Measurements from ENCODE around the gene CIB1. TPM values are rescaled to one million over a fixed set of nuclear protein-coding genes. Genes with fewer than 3 reads are reported as not detected.

Gene CIB1
- total RNA-seq, 1 experiment from 2014 or later, result 39.3 TPM

DNA sequence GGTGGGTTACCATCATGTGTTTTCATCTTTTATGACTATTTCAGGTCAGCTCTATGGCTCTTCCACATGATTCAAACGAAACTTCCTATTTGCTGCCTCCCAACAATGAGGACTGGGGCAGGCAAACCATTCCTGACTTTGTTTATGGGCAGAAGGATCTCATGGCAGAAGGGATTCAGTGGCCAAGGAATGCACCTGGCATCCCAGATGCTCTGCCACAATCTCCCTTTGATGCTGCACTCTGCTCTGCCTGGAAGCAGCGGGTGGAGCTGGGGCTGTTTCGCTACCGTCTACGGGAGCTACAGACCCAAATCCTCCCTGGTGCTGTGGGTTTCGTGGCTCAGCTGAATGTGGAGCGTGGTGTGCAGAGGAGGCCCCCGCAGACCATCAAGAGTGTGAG, 7.1 kb upstream of the CIB1 start:
- no peak for DNase-seq (ENCODE audit: low read depth)

GRCh38 chr15:90239371-90239770, 5.6 kb upstream of the CIB1 start:
- DNase-seq (ENCODE audit: low read depth), result no peak

- no peak for DNase-seq (ENCODE audit: low read depth)
These were observed 601 bp upstream of the CIB1 start, which contains the start of gene GDPGP1 for GRCh38 chr15:90234096-90234988. Gene GDPGP1 (plus strand): TSS chr15:90234209. CDS start chr15:90240909, 6,700 bp downstream.

DNA sequence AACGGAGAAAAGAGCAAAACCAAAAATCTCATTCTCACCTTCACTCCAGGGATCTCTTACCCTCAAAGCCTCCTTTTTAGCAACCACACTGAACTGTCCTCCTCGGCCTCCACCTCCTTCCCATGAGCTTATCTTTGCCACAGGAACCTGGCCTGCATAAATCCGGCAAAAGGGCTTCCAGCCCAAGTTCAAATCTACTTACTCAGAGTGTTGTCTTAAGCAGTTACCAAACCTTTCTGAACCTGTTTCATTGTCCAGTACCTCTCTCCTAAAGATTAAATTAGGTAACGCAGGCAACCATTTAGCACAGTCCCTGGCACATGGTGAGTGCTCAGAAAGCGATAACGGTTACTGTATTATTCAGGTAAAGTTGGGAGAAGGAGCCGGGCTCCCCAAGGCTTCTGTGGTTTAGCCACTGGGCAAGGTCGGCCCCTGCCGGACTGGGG, 777 bp downstream of the CIB1 start:
- DNase-seq (ENCODE audit: low read depth), result no peak

DNA sequence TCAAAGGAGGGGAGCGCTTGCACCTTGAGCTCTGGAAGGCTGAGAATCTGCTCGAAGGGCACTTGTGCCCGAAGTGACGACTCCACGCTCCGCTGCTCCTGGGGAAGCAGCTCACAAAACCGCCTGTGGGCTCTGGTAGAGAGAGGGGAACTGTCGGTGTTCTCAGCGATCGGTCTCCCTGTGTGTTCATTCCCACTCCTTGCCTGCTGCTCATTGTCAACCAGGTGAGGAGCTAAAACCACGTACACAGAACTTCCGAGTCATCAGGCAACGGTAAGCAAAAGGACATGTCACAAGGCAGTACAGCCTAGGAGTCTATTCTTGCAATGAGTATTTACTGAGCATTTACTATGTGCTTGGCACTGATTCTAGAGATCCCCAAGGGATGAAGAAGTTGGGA, 1.5 kb downstream of the CIB1 start:
- DNase-seq (ENCODE audit: low read depth), result no peak

DNA sequence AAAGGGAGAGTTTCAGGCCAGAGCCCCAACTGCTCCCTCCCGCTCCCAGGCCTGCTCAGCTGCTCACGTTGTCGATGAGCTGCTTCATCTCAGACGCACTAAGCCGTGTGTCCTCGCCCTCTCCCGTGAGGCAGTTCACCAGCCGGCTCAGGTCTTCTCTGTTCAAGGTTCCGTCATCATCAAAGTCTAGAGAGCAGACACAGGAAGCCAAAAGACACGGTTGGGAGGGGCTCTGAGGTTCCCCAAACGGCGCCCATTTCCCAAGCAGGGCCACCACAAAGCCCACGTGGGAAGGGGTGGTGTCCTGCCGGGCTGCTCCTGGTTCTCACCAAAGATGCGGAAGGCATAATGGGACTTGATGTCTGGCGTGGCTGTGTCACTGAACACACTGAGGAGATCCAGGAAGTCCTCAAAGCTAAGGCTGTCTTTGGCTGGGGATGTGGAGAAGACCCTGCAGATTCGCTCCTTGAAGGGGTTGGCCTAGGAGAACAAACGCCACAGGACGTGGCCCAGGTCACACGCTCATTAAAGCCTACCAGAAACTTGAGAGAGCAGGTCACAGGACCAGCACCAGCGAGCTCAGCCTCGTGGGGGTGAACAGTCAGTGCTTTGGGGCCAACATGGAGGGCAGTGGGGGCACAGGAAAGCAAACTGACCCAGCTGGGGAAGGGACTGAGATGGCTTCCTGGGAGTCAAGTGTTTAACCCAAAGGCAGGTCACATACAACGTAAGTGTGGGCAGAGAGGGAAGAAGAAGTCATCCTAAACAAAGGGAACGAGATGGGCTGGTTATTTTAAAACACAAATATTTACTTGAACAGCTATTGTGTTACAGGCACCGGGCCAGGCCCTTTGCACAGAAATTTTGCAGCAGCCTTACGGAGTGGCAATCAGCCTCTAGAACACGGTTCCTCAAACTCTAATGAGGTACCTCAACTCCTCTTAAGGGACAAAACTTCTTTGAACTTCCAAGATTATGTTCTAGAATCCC, 2.4 kb downstream of the CIB1 start:
- DNase-seq (ENCODE audit: low read depth), result no peak

DNA sequence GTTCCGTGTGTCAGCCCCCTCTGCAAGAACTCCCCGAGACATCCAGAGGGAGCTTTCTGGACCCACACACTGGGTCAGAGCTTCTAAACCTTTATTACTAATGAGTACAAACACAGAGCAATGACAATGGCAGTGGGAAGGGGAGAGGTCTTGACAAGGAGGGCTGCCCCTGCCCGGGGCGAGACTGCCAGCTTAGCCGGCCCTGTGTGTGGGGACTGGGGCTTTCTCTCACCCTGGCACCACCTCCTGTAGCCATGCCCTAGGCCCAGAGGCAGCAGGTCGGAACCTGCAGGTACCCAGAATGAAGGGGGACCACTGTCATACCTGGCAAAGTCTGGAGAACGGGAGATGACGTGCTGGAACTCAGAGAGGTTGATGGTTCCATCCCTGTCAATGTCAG, 3.1 kb downstream of the CIB1 start:
- no peak for DNase-seq (ENCODE audit: low read depth)

DNA sequence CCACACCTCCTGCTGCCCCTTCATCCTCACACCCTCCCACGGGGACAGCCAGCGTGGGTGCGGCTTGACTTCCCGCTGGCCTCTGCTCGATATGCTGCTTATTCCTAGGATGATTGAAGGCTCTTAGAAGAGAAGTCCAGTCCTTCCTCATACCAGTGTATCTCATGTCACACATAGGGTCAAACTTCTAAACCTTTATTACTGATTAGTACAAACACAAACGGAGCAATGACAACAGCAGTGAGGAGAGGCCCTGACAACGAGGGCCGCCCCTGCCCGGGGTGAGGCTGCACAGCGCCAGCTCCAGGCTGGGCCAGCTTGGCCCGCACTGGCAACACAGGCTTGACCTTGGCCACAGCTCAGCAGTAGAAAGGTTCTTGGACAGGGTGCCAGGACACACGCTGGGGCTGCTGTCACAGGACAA, 3.7 kb downstream of the CIB1 start:
- DNase-seq (ENCODE audit: low read depth), result no peak

DNA sequence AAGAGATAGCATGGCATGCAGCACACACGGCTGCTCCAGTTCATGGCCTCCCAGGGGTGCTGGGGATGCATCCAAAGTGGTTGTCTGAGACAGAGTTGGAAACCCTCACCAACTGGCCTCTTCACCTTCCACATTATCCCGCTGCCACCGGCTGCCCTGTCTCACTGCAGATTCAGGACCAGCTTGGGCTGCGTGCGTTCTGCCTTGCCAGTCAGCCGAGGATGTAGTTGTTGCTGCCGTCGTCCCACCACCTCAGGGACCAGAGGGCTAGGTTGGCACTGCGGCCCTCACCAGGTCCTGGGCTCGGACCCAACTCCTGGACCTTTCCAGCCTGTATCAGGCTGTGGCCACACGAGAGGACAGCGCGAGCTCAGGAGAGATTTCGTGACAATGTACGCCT, 4.8 kb downstream of the CIB1 start:
- DNase-seq (ENCODE audit: low read depth), result no peak

- no peak for DNase-seq (ENCODE audit: low read depth)
These were observed 5.6 kb downstream of the CIB1 start for GRCh38 chr15:90227816-90228772.

GRCh38 chr15:90227336-90227735, 6.4 kb downstream of the CIB1 start:
- DNase-seq (ENCODE audit: low read depth), result no peak

DNA sequence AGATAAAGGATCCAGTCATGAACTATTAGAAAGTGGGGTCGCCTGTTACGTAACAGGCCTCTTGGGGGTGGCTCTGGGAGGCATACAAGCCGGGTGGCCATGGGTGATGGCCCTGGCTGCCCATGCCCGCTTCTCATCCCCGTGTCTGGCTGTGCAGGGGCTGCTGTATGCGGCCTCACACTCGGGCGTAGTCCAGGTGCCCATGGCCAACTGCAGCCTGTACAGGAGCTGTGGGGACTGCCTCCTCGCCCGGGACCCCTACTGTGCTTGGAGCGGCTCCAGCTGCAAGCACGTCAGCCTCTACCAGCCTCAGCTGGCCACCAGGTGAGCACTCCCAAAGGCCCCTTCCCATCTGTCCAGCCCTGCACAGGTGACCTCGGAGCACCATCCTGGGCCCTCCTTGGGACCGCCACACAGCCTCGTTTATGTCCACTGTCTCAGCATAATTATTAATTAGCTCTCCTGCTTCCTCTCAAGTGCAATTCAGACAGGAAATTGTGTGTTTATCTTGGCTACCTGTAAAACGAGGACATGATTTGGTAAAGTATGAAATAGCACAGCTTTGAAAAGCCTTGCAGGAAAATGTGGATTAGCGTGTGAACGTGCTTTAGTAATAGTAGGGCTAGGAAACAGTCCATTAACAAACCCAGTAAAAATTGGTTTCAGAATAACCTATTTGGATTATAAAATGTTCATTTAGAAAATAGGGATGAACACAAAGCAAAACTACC, 8.1 kb downstream of the CIB1 start:
- no peak for DNase-seq (ENCODE audit: low read depth)

GRCh38 chr15:90225047-90225446, 8.7 kb downstream of the CIB1 start:
- DNase-seq (ENCODE audit: low read depth), result no peak

DNA sequence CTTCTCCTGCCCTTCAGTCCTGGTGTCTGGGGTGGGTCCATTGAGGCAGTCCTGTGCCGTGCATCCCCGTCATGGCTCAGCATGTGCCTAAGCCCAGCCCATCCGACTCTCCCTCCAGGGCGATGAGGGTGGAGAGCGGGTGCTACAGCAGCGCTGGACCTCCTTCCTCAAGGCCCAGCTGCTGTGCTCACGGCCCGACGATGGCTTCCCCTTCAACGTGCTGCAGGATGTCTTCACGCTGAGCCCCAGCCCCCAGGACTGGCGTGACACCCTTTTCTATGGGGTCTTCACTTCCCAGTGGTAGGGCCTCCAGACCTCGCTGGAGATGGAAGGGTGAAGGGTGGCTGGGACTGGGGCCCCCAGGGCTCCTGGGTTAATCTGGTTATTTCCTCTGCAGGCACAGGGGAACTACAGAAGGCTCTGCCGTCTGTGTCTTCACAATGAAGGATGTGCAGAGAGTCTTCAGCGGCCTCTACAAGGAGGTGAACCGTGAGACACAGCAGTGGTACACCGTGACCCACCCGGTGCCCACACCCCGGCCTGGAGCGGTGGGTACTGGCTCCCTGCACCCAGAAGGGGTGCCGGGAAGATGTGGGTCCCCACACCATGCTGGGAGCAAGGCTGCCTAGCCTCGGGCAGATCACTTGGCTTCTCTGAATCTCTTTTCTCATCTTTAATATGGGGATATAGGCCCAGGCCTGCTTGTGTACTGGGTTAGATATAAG, 10.1 kb downstream of the CIB1 start:
- DNase-seq (ENCODE audit: low read depth), result no peak

DNA sequence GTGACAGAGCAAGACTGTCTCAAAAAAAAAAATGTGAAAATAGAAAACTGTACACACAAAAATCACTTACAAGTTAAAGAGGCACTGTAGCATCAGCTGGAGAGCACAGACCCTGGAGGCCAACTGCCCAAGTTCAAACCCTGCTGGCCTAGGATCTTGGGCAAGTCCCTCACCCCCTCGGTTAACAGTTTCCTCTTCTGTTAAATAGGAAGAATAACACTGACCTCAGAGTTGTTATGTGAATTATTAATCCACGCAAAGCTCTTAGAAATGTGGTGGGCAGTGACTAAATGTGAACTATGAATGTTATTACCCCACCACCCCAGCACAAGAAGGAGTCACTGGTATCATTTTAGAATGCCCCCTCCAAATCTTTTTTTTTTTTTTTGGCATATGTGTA, 11.2 kb downstream of the CIB1 start:
- no peak for DNase-seq (ENCODE audit: low read depth)

DNA sequence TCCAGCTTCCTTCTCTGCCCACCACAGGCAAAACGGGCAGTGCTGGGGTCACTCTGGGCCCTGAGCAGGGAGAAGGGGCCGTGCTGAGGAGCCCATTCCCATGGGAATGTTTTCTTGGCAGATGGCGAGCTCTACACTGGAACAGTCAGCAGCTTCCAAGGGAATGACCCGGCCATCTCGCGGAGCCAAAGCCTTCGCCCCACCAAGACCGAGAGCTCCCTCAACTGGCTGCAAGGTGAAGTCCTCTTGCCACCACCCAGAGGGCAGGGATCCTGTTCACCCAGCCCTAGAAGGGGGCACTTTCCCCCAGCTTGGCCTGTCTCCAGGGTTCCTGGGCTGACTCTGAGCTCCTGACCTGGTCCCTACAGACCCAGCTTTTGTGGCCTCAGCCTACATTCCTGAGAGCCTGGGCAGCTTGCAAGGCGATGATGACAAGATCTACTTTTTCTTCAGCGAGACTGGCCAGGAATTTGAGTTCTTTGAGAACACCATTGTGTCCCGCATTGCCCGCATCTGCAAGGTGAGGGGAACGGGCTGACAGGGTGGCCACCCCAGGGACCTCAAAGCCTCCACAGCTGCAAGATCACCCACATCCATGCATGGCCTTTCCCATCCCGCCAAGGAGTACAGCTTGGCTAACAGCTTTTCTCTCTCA, 12.4 kb downstream of the CIB1 start:
- DNase-seq (ENCODE audit: low read depth), result peak; percentile 82

DNA sequence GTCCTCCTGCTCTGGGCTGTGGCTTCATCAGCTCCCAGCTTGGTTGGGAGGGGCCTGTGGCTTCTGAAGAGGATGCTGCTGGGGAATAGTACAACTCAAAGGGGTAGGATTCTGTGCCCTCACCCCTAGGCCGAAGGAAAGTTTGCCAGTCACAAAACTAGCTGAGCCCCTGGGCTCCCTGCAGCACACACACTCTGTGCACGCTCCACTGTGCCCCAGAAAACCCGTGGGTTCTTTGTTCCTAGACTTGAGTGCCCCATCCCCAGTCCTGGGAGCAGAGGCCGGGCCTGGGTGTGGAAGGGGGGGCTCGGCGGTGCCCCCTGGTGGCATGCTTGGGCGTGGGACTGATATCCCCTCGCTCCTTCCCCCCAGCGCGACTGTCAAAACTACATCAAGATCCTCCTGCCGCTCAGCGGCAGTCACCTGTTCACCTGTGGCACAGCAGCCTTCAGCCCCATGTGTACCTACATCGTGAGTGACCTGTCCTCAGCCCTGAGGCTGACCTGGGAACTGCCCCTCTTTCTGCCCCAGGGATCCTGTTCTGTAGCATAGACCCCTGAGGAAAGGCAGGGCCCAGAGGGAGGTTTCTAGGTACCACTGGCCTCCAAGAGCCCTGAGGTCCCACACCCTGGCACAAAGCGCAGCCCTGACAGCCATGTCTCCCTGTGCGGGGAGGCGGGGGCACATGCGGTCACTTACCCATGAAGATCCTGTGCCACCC, 14.2 kb downstream of the CIB1 start:
- peak; percentile 40 for DNase-seq (ENCODE audit: low read depth)

- DNase-seq (ENCODE audit: low read depth), result no peak
These were observed 15.9 kb downstream of the CIB1 start for GRCh38 chr15:90217671-90218394.
